ENCODE data around the gene JARID2.

The JARID2 gene

GRCh38 chr6:15265787-15266186 is 19.9 kb downstream of the JARID2 start:
- CTCF ChIA-PET = interaction anchor here (0.7 to 4.6 kb wide), 13 partner anchors 9 to 179 kb away, joined by 3 to 32 read pairs (median 4); no protein-coding TSS in a partner anchor
- POLR2A ChIA-PET = interaction anchor here (0.6 to 1.6 kb wide), 4 partner anchors 17 to 86 kb away, joined by 3 to 6 read pairs (median 3); partner anchors contain the start of gene JARID2
- H3K4me1 ChIP-seq (ENCODE audit: control extremely low read depth in 1 of 4, control insufficient read depth in 4 of 4, insufficient read depth in 4 of 4, low read length in 3 of 4) = peaks cover 46 to 92% (median 81%) of the 10 kb centered on the region in 4 experiments

GRCh38 chr6:15266423-15266996 is 20.6 kb downstream of the JARID2 start:
- Histone ChIP-seq H3K4me1 (ENCODE audit: control extremely low read depth in 1 of 4, control insufficient read depth in 4 of 4, insufficient read depth in 4 of 4, low read length in 3 of 4) (peaks cover 44 to 92% (median 77%) of the 10 kb centered on the region in 4 experiments), H3K36me3 (ENCODE audit: control insufficient read depth in 4 of 4, insufficient read depth in 4 of 4, low read length in 3 of 4) (no peaks in the 10 kb centered on the region), H3K27ac (ENCODE audit: insufficient read depth in 1 of 2, low read depth in 1 of 2, low read length in 2 of 2, poor library complexity in 1 of 2, severe bottlenecking in 2 of 2) (peak overlapping the region; percentile 75 to 93), H3K4me3 (ENCODE audit: control insufficient read depth in 1 of 7, extremely low read depth in 1 of 7, insufficient read depth in 4 of 7, low read depth in 2 of 7, low read length in 6 of 7) (peak overlapping the region in 5 of 7 experiments; percentile 38 to 67 (median 56)), H3K27me3 (replicated peaks in 2 of 5; ENCODE audit: control insufficient read depth in 4 of 5, insufficient read depth in 5 of 5, low read length in 4 of 5) (no peaks in the 10 kb centered on the region), H3K9me3 (ENCODE audit: control extremely low read depth in 1 of 5, control insufficient read depth in 4 of 5, insufficient read depth in 2 of 5, low read depth in 1 of 5, low read length in 4 of 5) (no peaks in the 10 kb centered on the region)
- peak; percentile 65 to 96 (median 93) for DNase-seq
- 45% methylated on average over 7 of the region's 11 CpGs for WGBS (ENCODE audit: insufficient coverage)
- CTCF ChIA-PET = interaction anchor here (0.7 to 4.6 kb wide), 13 partner anchors 9 to 178 kb away, joined by 3 to 32 read pairs (median 4); no protein-coding TSS in a partner anchor
- POLR2A ChIA-PET = interaction anchor here (0.6 to 1.6 kb wide), 4 partner anchors 13 to 33 kb away, joined by 3 to 6 read pairs (median 4); no protein-coding TSS in a partner anchor

More at GRCh38 chr6:15265787-15266186, 19.9 kb downstream of the JARID2 start:
- WGBS (ENCODE audit: insufficient coverage) = 0% methylated on average over 1 of the region's 5 CpGs
- DNase-seq = no peak
- no peaks in the 10 kb centered on the region for H3K36me3 ChIP-seq (ENCODE audit: control insufficient read depth in 4 of 4, insufficient read depth in 4 of 4, low read length in 3 of 4)
- H3K9me3 ChIP-seq (ENCODE audit: control extremely low read depth in 1 of 5, control insufficient read depth in 4 of 5, insufficient read depth in 2 of 5, low read depth in 1 of 5, low read length in 4 of 5) = no peaks in the 10 kb centered on the region
- H3K27ac ChIP-seq (ENCODE audit: insufficient read depth in 1 of 2, low read depth in 1 of 2, low read length in 2 of 2, poor library complexity in 1 of 2, severe bottlenecking in 2 of 2) = peak overlapping the region; percentile 75 to 93
- no peaks in the 10 kb centered on the region for H3K27me3 ChIP-seq (replicated peaks in 2 of 5; ENCODE audit: control insufficient read depth in 4 of 5, insufficient read depth in 5 of 5, low read length in 4 of 5)
- H3K4me3 ChIP-seq (ENCODE audit: control insufficient read depth in 1 of 7, extremely low read depth in 1 of 7, insufficient read depth in 4 of 7, low read depth in 2 of 7, low read length in 6 of 7) = peak overlapping the region in 6 of 7 experiments; percentile 32 to 67 (median 51)

- DNase-seq = no peak
- Histone ChIP-seq H3K9me3 (ENCODE audit: control extremely low read depth in 1 of 5, control insufficient read depth in 4 of 5, insufficient read depth in 2 of 5, low read depth in 1 of 5, low read length in 4 of 5) (no peaks in the 10 kb centered on the region), H3K27ac (ENCODE audit: insufficient read depth in 1 of 2, low read depth in 1 of 2, low read length in 2 of 2, poor library complexity in 1 of 2, severe bottlenecking in 2 of 2) (peak overlapping the region; percentile 75 to 93), H3K27me3 (replicated peaks in 2 of 5; ENCODE audit: control insufficient read depth in 4 of 5, insufficient read depth in 5 of 5, low read length in 4 of 5) (no peaks in the 10 kb centered on the region), H3K4me1 (ENCODE audit: control extremely low read depth in 1 of 4, control insufficient read depth in 4 of 4, insufficient read depth in 4 of 4, low read length in 3 of 4) (peaks cover 44 to 94% (median 79%) of the 10 kb centered on the region in 4 experiments), H3K36me3 (ENCODE audit: control insufficient read depth in 4 of 4, insufficient read depth in 4 of 4, low read length in 3 of 4) (no peaks in the 10 kb centered on the region), H3K4me3 (ENCODE audit: control insufficient read depth in 1 of 7, extremely low read depth in 1 of 7, insufficient read depth in 4 of 7, low read depth in 2 of 7, low read length in 6 of 7) (peak overlapping the region in 3 of 7 experiments; percentile 46 to 67 (median 60))
- WGBS (ENCODE audit: insufficient coverage) = 73% methylated on average over 2 of the region's 2 CpGs
- ChIA-PET POLR2A (interaction anchor here (1.1 to 1.6 kb wide), 2 partner anchors 18 to 31 kb away, joined by 3 to 6 read pairs; no protein-coding TSS in a partner anchor), CTCF (interaction anchor here (0.5 to 4.6 kb wide), 9 partner anchors 8 to 177 kb away, joined by 3 to 32 read pairs (median 4); no protein-coding TSS in a partner anchor)
Observed at GRCh38 chr6:15267221-15267620, 21.4 kb downstream of the JARID2 start.

GRCh38 chr6:15268137-15268908 is 22.5 kb downstream of the JARID2 start:
- Histone ChIP-seq H3K27ac (ENCODE audit: insufficient read depth in 1 of 2, low read depth in 1 of 2, low read length in 2 of 2, poor library complexity in 1 of 2, severe bottlenecking in 2 of 2) (peak overlapping the region; percentile 75 to 93), H3K27me3 (replicated peaks in 2 of 5; ENCODE audit: control insufficient read depth in 4 of 5, insufficient read depth in 5 of 5, low read length in 4 of 5) (no peaks in the 10 kb centered on the region), H3K4me1 (ENCODE audit: control extremely low read depth in 1 of 4, control insufficient read depth in 4 of 4, insufficient read depth in 4 of 4, low read length in 3 of 4) (peaks cover 44 to 84% (median 71%) of the 10 kb centered on the region in 4 experiments), H3K36me3 (ENCODE audit: control insufficient read depth in 4 of 4, insufficient read depth in 4 of 4, low read length in 3 of 4) (no peaks in the 10 kb centered on the region), H3K4me3 (ENCODE audit: control insufficient read depth in 1 of 7, extremely low read depth in 1 of 7, insufficient read depth in 4 of 7, low read depth in 2 of 7, low read length in 6 of 7) (peak overlapping the region in 5 of 7 experiments; percentile 2 to 60 (median 32)), H3K9me3 (ENCODE audit: control extremely low read depth in 1 of 5, control insufficient read depth in 4 of 5, insufficient read depth in 2 of 5, low read depth in 1 of 5, low read length in 4 of 5) (no peaks in the 10 kb centered on the region)
- 19% methylated on average over 7 of the region's 10 CpGs for WGBS (ENCODE audit: insufficient coverage)
- ChIA-PET POLR2A (interaction anchor here (1.4 kb wide), 1 partner anchor 11 kb away, joined by 3 read pairs; no protein-coding TSS in a partner anchor), CTCF (interaction anchor here (0.7 to 4.6 kb wide), 11 partner anchors 9 to 216 kb away, joined by 3 to 32 read pairs (median 4); partner anchors contain the start of gene JARID2)
- DNase-seq = peak in 1 of 3 donors; percentile 66

GRCh38 chr6:15269011-15269410 is 23.1 kb downstream of the JARID2 start:
- Histone ChIP-seq H3K4me3 (ENCODE audit: control insufficient read depth in 1 of 7, extremely low read depth in 1 of 7, insufficient read depth in 4 of 7, low read depth in 2 of 7, low read length in 6 of 7) (peak overlapping the region in 3 of 7 experiments; percentile 23 to 60 (median 58)), H3K36me3 (ENCODE audit: control insufficient read depth in 4 of 4, insufficient read depth in 4 of 4, low read length in 3 of 4) (no peaks in the 10 kb centered on the region), H3K27ac (ENCODE audit: insufficient read depth in 1 of 2, low read depth in 1 of 2, low read length in 2 of 2, poor library complexity in 1 of 2, severe bottlenecking in 2 of 2) (peak overlapping the region; percentile 75 to 93), H3K9me3 (ENCODE audit: control extremely low read depth in 1 of 5, control insufficient read depth in 4 of 5, insufficient read depth in 2 of 5, low read depth in 1 of 5, low read length in 4 of 5) (no peaks in the 10 kb centered on the region), H3K27me3 (replicated peaks in 2 of 5; ENCODE audit: control insufficient read depth in 4 of 5, insufficient read depth in 5 of 5, low read length in 4 of 5) (no peaks in the 10 kb centered on the region), H3K4me1 (ENCODE audit: control extremely low read depth in 1 of 4, control insufficient read depth in 4 of 4, insufficient read depth in 4 of 4, low read length in 3 of 4) (peaks cover 44 to 81% (median 67%) of the 10 kb centered on the region in 4 experiments)
- ChIA-PET POLR2A (interaction anchor here (1.4 kb wide), 1 partner anchor 10 kb away, joined by 3 read pairs; no protein-coding TSS in a partner anchor), CTCF (interaction anchor here (0.8 to 4.6 kb wide), 9 partner anchors 10 to 121 kb away, joined by 3 to 32 read pairs (median 5); partner anchors contain the start of gene JARID2)
- 67% methylated on average over 1 of the region's 4 CpGs for WGBS (ENCODE audit: insufficient coverage)
- DNase-seq = no peak

- no CpG with 5 or more reads among the region's 1 CpG for WGBS (ENCODE audit: insufficient coverage)
- no peaks in the 10 kb centered on the region for H3K27me3 ChIP-seq (replicated peaks in 2 of 5; ENCODE audit: control insufficient read depth in 4 of 5, insufficient read depth in 5 of 5, low read length in 4 of 5)
- peak overlapping the region in 1 of 2 experiments; percentile 93 for H3K27ac ChIP-seq (ENCODE audit: insufficient read depth in 1 of 2, low read depth in 1 of 2, low read length in 2 of 2, poor library complexity in 1 of 2, severe bottlenecking in 2 of 2)
- peaks cover 39 to 80% (median 66%) of the 10 kb centered on the region in 4 experiments for H3K4me1 ChIP-seq (ENCODE audit: control extremely low read depth in 1 of 4, control insufficient read depth in 4 of 4, insufficient read depth in 4 of 4, low read length in 3 of 4)
- DNase-seq = no peak
- no peak overlapping the region for H3K4me3 ChIP-seq (ENCODE audit: control insufficient read depth in 1 of 7, extremely low read depth in 1 of 7, insufficient read depth in 4 of 7, low read depth in 2 of 7, low read length in 6 of 7)
- H3K36me3 ChIP-seq (ENCODE audit: control insufficient read depth in 4 of 4, insufficient read depth in 4 of 4, low read length in 3 of 4) = peaks cover 0 to 3% (median 0%) of the 10 kb centered on the region in 4 experiments
- H3K9me3 ChIP-seq (ENCODE audit: control extremely low read depth in 1 of 5, control insufficient read depth in 4 of 5, insufficient read depth in 2 of 5, low read depth in 1 of 5, low read length in 4 of 5) = no peaks in the 10 kb centered on the region
- ChIA-PET POLR2A (no interaction called here), CTCF (interaction anchor here (0.6 to 2.5 kb wide), 4 partner anchors 10 to 57 kb away, joined by 3 to 15 read pairs (median 4); no protein-coding TSS in a partner anchor)
Observed at GRCh38 chr6:15269619-15270018, 23.8 kb downstream of the JARID2 start.

Data from common myeloid progenitor, CD34-positive (primary cell).